GM19035 (cell line): ENCODE data around the gene ASIP.
"Not testable (repeated sequence)": the region's sequence is repeated elsewhere in the genome, so short reads cannot be mapped to it uniquely, and the experiment has no call there.

Experiments used
- ATAC-seq: cut with Tn5 transposase; IDR thresholded peaks from one replicate; pipeline ENCODE4 v1.9.1; 2021; ENCODE audit not compliant: unreplicated experiment

ASIP gene

DNA sequence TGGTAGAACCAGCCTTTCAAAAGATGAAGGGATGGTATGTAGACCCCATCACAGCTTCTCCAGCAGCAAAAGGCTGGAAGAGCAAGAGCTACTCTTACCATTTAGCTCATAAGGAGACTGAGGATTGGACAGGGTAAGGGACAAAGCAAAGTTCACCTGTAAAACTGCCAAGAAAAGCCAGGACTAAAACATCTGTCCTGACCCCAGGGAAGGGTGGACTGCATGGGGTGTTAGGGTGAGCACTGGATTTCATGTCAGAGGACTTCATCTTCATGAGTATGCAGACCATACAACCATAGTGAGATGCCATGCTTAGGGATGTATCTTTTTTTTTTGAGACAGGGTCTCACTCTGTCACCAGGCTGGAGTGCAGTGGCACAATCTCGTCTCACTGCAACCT lies 42.6 kb downstream of the ASIP start:
- no peak for ATAC-seq

DNA sequence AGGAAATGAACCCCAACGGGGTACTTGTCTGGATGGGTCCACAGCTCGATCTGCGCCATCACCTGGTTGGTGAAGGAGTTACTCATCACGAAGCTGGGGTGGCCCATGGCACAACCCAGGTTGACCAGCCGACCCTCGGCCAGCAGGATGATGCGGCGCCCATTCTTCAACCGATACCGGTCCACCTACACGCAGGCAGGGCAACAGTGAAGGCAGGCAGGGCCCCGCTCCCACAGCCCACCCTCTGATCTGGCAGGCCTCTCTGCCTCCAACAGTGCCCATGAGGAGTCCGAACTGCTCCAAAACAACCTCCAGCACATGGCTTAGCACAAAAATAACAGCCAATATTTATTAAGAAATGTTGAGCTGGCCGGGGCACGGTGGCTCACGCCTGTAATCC lies 44.2 kb downstream of the ASIP start:
- ATAC-seq, result no peak

DNA sequence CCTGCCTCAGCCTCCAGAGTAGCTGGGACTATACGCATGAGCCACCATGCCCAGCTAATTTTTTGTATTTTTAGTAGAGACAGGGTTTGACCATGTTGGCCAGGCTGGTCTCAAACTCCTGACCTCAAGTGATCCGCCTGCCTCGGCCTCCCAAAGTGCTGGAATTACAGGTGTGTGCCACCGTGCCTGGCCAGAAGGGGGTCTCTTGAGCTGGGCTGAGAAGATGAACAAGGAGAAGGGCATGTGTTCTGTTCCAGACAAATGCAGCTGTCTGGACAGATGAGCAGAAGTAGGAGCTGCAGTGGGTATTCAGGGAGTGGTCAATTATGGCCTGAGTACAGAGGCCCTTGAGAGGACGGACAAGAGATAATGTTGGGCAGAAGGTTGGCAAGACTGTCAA lies 46.3 kb downstream of the ASIP start:
- not testable (repeated sequence) for ATAC-seq

- ATAC-seq, result no peak
Observed at GRCh38 chr20:34290471-34290870, 49.2 kb downstream of the ASIP start.

GRCh38 chr20:34292496-34292895 lies 51.3 kb downstream of the ASIP start:
- no peak for ATAC-seq

- ATAC-seq, result no peak
Observed at GRCh38 chr20:34293119-34293518, 51.9 kb downstream of the ASIP start.

DNA sequence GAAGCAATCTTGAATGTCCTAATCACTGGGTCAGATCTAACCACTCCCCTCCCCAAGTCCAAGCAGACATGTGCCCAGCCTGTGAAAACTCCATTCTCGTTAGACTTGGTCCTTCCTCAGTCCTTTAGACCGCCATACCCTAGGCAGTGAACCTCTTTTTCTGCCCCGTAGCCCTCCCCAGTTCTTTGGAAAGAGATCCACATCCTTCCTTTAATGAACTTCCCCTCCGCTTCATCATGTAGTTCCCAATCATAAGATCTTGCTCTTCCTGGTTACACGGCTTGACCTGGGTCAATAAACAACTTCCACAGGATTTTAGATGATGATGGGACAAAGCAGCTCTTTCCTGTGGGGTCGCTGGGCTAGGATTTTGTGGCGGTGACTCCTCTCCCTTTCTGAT lies 52.4 kb downstream of the ASIP start:
- no peak for ATAC-seq

- no peak for ATAC-seq
Observed at GRCh38 chr20:34294563-34294962, 53.3 kb downstream of the ASIP start.

GRCh38 chr20:34295284-34295683 lies 54.1 kb downstream of the ASIP start:
- no peak for ATAC-seq

DNA sequence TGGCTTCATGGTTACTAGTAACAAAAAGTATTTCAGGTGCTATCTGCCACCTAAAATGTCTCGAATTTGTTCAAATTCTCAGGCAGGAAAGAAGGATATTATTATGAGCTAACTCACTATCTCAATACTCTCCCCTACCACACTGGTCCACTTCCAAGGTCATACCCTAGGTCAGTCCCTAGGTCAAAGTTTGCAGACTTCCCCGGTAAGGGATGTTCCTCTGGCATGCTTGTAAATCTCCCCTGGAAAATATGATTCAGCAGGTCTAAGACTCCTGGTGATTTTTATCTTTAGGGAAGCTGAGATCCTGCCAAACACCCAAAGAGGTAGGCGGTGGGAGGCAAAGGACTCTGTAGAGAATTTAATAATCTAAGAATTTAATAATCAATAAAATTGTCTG lies 55.2 kb downstream of the ASIP start:
- ATAC-seq, result no peak

DNA sequence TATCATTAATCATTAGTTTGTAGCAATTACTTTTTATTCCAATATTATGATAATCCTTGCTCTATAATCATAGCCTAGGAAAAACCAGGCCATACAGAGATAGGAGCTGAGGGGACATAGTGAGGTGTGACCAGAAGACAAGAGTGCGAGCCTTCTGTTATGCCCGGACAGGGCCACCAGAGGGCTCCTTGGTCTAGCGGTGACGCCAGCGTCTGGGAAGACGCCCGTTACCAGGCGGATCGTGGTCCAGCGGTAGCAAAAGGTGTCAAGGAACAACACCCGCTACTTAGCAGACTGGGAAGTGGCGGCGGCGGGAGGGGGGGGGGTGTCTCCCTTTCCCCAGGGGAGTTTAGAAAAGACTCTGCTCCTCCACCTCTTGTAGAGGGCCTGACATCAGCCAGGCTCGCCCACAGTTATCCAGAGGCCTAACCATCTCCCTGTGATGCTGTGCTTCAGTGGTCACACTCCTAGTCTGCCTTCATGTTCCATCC lies 57.1 kb downstream of the ASIP start:
- not testable (repeated sequence) for ATAC-seq

DNA sequence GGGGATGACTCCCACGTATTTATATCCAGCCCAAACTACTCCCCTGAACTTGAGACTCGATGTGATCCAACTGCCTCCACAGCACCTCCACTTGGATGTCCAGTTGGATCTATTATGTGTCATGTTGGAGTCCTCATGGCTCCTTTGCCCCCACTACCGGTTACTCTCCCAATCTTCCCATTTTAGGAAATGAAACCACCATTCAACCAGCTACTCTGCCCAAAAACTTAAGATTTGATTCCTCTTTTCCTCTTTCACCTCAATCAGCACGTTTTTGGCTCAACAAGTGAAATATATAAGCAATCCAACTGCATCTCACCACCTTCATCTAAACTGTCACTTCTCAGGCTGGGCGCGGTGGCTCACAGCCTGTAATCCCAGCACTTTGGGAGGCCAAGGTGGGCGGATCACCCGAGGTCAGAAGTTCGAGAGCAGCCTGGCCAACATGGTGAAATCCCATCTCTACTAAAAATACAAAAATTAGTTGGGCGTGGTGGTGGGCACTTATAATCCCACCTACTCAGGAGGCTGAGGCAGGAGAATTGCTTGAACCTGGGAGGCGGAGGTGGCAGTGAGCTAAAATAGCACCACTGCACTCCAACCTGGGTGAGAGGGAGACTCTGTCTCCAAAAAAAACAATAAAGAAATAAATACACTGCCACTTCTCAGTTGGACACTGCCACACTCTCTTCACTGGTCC lies 58.5 kb downstream of the ASIP start:
- no peak for ATAC-seq

DNA sequence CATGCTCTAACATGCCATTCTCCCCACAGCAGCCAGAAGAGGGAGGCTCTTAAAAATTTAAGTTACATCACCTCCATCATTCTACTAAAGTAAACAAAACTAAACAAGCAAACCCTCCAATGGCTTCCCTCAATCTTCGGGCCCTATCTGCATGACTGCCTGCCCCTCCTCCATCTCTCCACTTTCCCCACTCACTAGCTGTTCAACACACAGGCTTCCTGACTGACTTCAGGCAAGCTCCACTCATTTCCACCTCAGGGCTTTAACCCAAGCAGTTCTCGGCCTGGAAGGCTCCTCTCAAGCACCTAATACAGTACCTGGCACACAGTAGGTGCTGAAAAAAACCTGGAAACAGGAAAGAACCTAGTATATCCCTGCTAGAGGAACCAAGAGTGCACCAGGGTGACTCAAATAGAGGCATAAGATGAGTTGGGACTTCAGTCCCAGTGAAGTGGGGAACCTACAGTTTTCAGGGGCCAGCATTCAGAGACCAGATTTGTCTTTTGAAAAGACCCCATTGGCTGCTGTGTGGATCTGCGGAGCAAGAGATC lies 59.1 kb downstream of the ASIP start:
- no peak for ATAC-seq

DNA sequence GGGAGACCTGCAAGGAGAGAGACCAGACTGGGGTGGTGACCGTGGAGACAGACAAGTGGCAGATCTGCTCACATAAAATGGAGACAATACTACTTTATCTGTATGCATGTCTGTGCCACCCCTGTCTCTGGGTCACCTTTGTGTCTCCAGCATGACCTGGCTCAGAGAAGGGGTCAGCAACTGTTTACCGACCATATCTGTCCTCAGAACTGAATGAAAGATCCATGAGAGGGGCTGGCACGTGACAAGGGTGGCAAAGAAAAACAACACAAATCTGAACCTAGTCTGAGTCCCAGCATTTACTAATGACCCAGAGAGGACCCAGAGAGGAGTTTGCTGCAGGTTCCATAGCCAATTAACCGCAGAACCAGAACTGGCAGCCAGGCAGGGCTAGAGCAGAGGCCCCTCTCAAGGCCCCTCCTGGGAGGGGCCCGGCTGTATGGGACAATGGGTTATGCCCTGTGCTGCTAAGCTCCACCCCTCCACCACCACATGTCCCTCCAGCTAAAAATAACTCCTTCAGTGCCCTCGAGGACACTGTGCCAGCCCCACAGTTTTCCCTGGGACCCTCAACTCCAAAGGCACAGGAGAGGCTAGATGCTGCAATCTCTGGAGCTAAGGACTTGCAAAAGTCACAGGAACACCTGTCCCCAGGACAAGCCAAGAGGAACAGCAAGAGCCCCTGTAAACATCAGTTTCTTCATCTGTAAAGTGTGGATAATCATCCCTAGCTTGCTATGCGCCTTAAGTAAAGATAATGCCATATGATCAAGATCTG lies 59.8 kb downstream of the ASIP start:
- no peak for ATAC-seq

DNA sequence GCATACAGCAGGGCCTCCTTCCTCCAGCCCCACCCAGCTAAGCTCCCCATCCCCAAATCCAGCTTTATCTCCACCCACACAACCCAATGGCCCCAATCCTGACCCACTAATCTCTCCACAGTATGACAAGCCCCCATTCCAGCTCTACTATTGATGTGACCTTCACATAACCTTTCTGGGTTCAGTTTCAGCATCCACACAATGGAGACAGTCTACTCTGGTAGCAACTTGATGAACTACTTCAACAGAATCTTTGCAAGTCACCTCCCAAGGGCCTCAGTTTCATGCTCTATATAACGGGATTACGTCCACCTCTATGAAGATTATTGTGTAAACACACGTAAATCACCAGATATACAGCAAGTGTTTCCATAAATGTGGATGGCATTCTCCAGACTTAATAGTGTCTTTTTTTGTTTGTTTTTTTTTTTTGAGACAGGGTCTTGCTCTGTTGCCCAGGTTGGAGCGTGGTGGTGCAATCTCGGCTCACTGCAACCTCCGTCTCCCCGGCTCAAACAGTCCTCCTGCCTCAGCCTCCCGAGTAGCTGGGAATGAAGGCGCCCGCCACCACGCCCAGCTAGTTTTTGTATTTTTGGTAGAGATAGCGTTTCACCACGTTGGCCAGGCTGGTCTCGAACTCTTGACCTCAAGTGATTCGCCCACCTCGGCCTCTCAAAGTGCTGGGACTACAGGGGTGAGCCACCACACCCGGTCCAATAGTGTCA lies 60.5 kb downstream of the ASIP start:
- ATAC-seq, result no peak

- ATAC-seq, result no peak
Observed at GRCh38 chr20:34302312-34302722, 61.1 kb downstream of the ASIP start.

DNA sequence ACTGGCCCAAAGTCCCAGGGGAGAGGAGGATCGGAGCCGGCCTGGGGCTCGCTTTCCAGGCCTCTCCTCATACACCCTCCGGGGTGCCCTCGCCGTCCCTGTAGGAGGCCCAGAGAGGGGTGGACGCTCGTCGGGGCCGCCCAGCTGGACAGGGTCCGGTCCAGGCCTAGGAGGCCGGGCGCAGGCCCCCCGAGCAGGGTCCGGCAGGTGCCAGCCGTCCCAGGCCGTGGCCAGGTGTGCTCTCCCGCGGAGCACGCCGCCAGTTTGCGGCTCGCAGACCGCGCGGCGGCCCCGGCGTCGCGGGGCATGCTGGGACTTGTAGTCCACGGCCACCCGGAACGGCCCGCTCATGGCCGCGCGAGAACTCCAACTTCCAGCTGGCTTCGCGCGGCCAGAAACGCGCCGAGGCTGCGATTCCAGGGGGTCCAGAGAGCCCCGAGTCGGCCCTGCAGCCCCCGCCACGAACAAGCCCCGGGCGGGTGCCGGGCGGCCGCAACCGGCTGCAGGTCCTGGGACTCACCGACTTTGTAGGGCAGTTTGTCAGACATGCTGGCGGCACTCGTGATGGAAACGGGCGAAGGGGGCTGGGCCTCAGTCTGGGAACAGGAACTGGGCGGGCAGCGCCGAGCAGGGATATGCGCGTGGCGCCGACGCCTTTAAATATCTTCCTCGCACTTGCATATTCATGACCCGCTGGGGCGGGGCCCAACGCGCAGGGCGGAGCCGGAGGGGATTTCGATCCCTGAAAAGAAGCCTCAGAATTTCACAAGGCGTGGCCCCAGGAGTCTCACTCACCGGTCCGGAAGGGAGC lies 61.7 kb downstream of the ASIP start, which contains the start of gene AHCY:
Gene AHCY, minus strand, starts transcription at position 633 of the 811 bp plus-strand sequence. Its CDS starts 85 bp downstream, at position 548.
- ATAC-seq, result peak; percentile 89

GRCh38 chr20:34305333-34306230 lies 64.4 kb downstream of the ASIP start:
- no peak for ATAC-seq

DNA sequence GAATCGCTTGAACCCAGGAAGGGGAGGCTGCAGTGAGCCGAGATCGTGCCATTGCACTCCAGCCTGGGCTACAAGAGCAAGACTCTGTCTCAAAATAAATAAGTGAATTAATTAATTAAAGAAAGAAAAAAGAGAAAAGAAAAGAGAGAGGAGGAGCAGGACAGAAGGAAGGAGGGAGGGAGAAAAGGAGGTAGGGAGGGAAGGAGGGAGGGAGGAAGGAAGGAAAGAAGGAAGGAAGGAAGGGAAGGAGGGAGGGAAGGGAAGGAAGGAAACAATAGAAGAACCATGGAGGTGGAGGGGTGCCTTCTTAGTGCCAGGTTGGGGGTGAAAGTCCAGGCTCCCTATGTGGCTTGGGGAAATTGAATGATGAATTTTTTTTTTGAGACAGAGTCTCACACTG lies 68.5 kb downstream of the ASIP start:
- ATAC-seq, result no peak
